ENCODE data around the gene ZNF653.

ZNF653 gene, protein sequence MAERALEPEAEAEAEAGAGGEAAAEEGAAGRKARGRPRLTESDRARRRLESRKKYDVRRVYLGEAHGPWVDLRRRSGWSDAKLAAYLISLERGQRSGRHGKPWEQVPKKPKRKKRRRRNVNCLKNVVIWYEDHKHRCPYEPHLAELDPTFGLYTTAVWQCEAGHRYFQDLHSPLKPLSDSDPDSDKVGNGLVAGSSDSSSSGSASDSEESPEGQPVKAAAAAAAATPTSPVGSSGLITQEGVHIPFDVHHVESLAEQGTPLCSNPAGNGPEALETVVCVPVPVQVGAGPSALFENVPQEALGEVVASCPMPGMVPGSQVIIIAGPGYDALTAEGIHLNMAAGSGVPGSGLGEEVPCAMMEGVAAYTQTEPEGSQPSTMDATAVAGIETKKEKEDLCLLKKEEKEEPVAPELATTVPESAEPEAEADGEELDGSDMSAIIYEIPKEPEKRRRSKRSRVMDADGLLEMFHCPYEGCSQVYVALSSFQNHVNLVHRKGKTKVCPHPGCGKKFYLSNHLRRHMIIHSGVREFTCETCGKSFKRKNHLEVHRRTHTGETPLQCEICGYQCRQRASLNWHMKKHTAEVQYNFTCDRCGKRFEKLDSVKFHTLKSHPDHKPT

DNA sequence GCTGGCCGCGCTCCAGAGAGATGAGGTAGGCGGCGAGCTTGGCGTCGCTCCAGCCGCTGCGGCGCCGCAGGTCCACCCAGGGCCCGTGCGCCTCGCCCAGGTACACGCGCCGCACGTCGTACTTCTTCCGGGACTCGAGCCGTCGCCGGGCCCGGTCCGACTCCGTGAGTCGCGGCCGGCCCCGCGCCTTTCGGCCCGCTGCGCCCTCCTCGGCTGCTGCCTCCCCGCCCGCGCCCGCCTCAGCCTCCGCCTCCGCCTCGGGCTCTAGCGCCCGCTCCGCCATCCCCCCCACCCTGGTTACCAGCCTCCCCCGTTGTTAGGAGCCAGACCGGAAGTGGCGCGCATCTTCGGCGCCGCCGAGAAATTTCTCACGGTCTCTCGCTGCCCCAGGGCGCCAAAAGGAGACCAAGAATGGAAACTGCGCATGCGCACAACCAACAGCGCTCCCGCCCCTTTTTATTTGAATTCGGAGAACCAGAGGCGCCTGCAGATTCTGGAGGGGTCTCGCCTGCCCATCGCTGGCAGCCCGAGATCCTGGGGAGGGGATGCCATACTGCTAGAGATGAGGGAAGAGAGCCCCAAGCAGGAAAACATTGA lies at the start of gene ZNF653:
ZNF653 (minus strand) TSS at position 336 of the 597 bp plus-strand sequence; CDS start at position 283, 53 bp downstream.
- H3K9me3 ChIP-seq (ENCODE audit: control insufficient read depth in 1 of 2, low read length in 2 of 2) = no peaks in the 10 kb centered on the region
- no peaks in the 10 kb centered on the region for H3K27me3 ChIP-seq (ENCODE audit: low read depth, low read length)
- H3K4me3 ChIP-seq (ENCODE audit: low read depth in 1 of 2, low read length in 2 of 2) = peak within 1 kb of the TSS; percentile 75 to 81
- H3K36me3 ChIP-seq (ENCODE audit: control insufficient read depth in 1 of 2, insufficient read depth in 2 of 2, low read length in 2 of 2) = peaks cover 0 to 3% of the 10 kb centered on the region in 2 donors
- peak within 1 kb of the TSS; percentile 72 for H3K27ac ChIP-seq (ENCODE audit: low read length)
- H3K4me1 ChIP-seq (ENCODE audit: control insufficient read depth in 1 of 2, insufficient read depth in 2 of 2, low read length in 2 of 2) = peaks cover 0 to 11% of the 10 kb centered on the region in 2 donors

DNA sequence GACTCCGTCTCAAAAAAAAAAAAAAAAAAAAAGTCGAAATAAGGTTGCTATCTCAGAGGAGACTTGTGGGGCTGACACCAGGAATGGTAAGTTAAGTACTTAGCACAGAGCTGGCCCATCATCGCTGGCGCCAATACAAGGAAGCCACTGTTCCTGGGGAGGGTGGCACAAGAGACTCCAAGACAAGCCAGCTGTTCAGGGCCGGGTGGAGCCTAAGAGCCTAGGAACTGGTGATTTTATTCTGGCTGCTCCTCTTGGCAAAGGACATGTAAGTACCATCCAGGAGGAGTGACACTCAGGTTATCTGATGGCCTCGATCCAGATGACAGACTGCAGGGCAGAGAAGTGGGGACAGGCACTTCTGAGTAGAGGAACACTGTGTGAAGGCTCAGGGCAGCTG lies 49.6 kb upstream of the ZNF653 start:
- no peaks in the 10 kb centered on the region for H3K9me3 ChIP-seq (ENCODE audit: control insufficient read depth in 1 of 2, low read length in 2 of 2)
- no peak overlapping the region for H3K4me3 ChIP-seq (ENCODE audit: low read depth in 1 of 2, low read length in 2 of 2)
- no peak overlapping the region for H3K27ac ChIP-seq (ENCODE audit: low read length)
- H3K27me3 ChIP-seq (ENCODE audit: low read depth, low read length) = no peaks in the 10 kb centered on the region
- peaks cover 10 to 26% of the 10 kb centered on the region in 2 donors for H3K36me3 ChIP-seq (ENCODE audit: control insufficient read depth in 1 of 2, insufficient read depth in 2 of 2, low read length in 2 of 2)
- H3K4me1 ChIP-seq (ENCODE audit: control insufficient read depth in 1 of 2, insufficient read depth in 2 of 2, low read length in 2 of 2) = peaks cover 6 to 29% of the 10 kb centered on the region in 2 donors

DNA sequence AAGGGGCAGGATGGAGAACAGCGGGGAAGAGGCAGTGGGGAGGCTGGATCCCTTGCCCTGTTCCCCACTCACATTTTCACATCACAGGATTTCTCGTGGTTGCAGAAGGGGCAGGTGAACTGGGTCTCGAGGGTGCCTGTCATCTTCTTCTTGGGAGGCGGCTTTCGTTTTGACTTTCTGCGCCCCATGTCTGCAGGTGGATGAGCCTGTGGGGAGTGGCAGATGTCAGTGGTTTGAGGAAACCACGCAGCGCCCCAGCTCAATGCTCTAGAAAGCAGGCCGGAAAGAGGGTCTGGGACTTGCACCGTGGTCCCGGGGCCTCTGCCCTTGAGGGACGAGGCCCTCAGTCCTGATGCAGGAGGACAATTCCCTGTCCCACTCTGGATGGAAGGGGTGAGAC lies 48.5 kb upstream of the ZNF653 start:
- Histone ChIP-seq H3K27ac (ENCODE audit: low read length) (no peak overlapping the region), H3K9me3 (ENCODE audit: control insufficient read depth in 1 of 2, low read length in 2 of 2) (no peaks in the 10 kb centered on the region)

DNA sequence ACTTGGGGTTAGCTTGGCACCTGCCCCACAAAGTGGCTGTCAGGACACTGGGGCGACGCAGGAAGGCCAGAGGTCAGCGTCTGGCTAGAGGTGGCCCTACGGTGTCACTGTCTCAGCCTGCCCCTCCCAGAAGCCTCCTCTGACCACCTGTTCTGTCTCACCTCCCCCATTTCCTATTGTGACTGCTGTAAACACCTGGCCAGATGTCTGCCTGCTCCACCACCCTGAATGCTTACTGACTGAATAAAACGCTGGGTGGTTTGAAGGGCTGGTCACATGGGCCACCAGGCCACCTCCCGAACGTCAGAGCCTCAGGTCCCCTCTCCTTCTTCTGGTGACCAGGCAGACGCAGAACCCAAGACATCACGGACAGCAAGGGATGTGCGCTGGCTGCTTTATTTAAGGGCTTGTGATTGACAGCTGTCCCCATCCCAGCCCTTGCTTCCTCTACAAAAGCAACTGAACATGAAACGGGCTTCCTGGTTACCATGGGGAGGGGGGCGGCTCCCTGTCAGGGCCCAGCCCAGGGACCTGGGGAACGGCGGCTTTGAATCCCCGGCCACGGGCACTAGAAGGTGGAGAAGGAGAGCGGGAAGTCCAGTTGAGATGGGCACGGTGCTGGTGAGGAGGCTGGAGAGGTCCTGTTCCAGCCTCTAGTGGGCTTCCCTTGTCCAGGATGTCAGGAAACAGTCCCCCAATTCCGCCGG lies 47.2 kb upstream of the ZNF653 start:
- H3K9me3 ChIP-seq (ENCODE audit: control insufficient read depth in 1 of 2, low read length in 2 of 2) = no peaks in the 10 kb centered on the region
- H3K27me3 ChIP-seq (ENCODE audit: low read depth, low read length) = no peaks in the 10 kb centered on the region
- H3K27ac ChIP-seq (ENCODE audit: low read length) = no peak overlapping the region
- peaks cover 13 to 44% of the 10 kb centered on the region in 2 donors for H3K36me3 ChIP-seq (ENCODE audit: control insufficient read depth in 1 of 2, insufficient read depth in 2 of 2, low read length in 2 of 2)
- no peak overlapping the region for H3K4me3 ChIP-seq (ENCODE audit: low read depth in 1 of 2, low read length in 2 of 2)
- peaks cover 1 to 13% of the 10 kb centered on the region in 2 donors for H3K4me1 ChIP-seq (ENCODE audit: control insufficient read depth in 1 of 2, insufficient read depth in 2 of 2, low read length in 2 of 2)

More for the DNA sequence above, 48.5 kb upstream of the ZNF653 start:
- Histone ChIP-seq H3K4me3 (ENCODE audit: low read depth in 1 of 2, low read length in 2 of 2) (no peak overlapping the region), H3K4me1 (ENCODE audit: control insufficient read depth in 1 of 2, insufficient read depth in 2 of 2, low read length in 2 of 2) (peaks cover 6 to 23% of the 10 kb centered on the region in 2 donors), H3K36me3 (ENCODE audit: control insufficient read depth in 1 of 2, insufficient read depth in 2 of 2, low read length in 2 of 2) (peaks cover 10 to 37% of the 10 kb centered on the region in 2 donors), H3K27me3 (ENCODE audit: low read depth, low read length) (no peaks in the 10 kb centered on the region)

DNA sequence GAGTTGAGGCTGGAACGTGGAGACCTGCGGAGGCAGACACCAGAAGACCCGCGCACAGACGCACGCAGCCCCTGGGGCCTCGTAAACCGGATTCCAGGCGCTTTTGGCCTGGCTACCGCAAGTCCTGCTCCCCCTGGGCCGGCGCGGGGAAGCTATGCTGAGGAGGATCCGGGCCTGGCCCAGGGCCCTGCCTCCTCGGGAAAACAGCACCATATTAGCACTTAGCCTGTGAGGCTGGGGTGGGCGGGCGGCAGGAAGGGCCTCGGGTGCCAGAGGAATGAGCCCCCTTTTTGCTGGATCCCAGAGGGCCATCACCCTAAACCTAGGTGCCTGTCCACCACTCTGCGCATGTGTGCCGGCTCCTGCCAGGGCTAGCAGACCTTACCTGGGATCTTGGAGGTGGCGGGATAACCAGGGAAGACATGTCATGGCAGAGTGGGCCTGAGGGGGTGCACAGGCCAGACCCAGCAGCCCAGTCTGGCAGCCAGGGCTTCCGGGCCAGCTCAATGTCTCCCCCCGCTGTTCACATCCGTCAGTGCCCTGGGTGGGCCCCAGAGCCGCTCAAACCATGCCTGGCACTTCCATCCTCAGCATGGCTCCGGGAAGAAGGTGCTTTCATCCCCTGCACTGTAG lies 46.1 kb upstream of the ZNF653 start:
- Histone ChIP-seq H3K36me3 (ENCODE audit: control insufficient read depth in 1 of 2, insufficient read depth in 2 of 2, low read length in 2 of 2) (peaks cover 14 to 51% of the 10 kb centered on the region in 2 donors), H3K27me3 (ENCODE audit: low read depth, low read length) (no peaks in the 10 kb centered on the region)

DNA sequence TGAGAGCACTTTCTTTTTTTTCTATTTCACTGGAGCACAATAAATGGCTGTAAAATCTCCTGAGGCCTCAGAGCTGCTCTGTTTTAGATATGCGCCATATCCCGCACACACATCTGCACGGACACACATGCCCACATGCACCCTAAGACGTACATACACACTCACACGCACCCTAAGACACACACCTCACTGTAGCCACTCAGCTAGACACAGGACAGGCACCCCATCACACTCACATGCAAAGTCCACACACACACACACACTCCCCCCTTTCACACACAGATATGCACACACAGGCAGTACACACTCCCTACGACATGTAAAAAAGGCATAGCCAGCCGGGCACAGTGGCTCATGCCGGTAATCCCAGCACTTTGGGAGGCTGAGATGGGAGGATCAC lies 44.6 kb upstream of the ZNF653 start:
- Histone ChIP-seq H3K27ac (ENCODE audit: low read length) (no peak overlapping the region), H3K4me3 (ENCODE audit: low read depth in 1 of 2, low read length in 2 of 2) (no peak overlapping the region), H3K27me3 (ENCODE audit: low read depth, low read length) (no peaks in the 10 kb centered on the region), H3K4me1 (ENCODE audit: control insufficient read depth in 1 of 2, insufficient read depth in 2 of 2, low read length in 2 of 2) (peaks cover 0 to 6% of the 10 kb centered on the region in 2 donors), H3K36me3 (ENCODE audit: control insufficient read depth in 1 of 2, insufficient read depth in 2 of 2, low read length in 2 of 2) (peaks cover 9 to 55% of the 10 kb centered on the region in 2 donors), H3K9me3 (ENCODE audit: control insufficient read depth in 1 of 2, low read length in 2 of 2) (no peaks in the 10 kb centered on the region)

More for the DNA sequence above, 46.1 kb upstream of the ZNF653 start:
- Histone ChIP-seq H3K9me3 (ENCODE audit: control insufficient read depth in 1 of 2, low read length in 2 of 2) (no peaks in the 10 kb centered on the region), H3K4me3 (ENCODE audit: low read depth in 1 of 2, low read length in 2 of 2) (no peak overlapping the region), H3K27ac (ENCODE audit: low read length) (no peak overlapping the region), H3K4me1 (ENCODE audit: control insufficient read depth in 1 of 2, insufficient read depth in 2 of 2, low read length in 2 of 2) (peaks cover 0 to 6% of the 10 kb centered on the region in 2 donors)

DNA sequence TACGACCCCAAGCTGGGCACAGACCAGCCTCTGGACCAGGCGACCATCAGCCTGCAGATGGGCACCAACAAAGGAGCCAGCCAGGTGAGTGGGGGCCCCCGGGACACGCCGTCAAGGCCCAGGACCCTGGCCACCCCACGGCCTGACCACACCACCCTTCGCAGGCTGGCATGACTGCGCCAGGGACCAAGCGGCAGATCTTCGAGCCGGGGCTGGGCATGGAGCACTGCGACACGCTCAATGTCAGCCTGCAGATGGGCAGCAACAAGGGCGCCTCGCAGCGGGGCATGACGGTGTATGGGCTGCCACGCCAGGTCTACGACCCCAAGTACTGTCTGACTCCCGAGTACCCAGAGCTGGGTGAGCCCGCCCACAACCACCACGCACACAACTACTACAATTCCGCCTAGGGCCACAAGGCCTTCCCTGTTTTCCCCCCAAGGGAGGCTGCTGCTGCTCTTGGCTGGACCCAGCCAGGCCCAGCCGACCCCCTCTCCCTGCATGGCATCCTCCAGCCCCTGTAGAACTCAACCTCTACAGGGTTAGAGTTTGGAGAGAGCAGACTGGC lies 43.8 kb upstream of the ZNF653 start:
- Histone ChIP-seq H3K4me1 (ENCODE audit: control insufficient read depth in 1 of 2, insufficient read depth in 2 of 2, low read length in 2 of 2) (peaks cover 0 to 10% of the 10 kb centered on the region in 2 donors), H3K27me3 (ENCODE audit: low read depth, low read length) (no peaks in the 10 kb centered on the region), H3K36me3 (ENCODE audit: control insufficient read depth in 1 of 2, insufficient read depth in 2 of 2, low read length in 2 of 2) (peaks cover 9 to 51% of the 10 kb centered on the region in 2 donors), H3K27ac (ENCODE audit: low read length) (no peak overlapping the region), H3K9me3 (ENCODE audit: control insufficient read depth in 1 of 2, low read length in 2 of 2) (no peaks in the 10 kb centered on the region), H3K4me3 (ENCODE audit: low read depth in 1 of 2, low read length in 2 of 2) (no peak overlapping the region)

DNA sequence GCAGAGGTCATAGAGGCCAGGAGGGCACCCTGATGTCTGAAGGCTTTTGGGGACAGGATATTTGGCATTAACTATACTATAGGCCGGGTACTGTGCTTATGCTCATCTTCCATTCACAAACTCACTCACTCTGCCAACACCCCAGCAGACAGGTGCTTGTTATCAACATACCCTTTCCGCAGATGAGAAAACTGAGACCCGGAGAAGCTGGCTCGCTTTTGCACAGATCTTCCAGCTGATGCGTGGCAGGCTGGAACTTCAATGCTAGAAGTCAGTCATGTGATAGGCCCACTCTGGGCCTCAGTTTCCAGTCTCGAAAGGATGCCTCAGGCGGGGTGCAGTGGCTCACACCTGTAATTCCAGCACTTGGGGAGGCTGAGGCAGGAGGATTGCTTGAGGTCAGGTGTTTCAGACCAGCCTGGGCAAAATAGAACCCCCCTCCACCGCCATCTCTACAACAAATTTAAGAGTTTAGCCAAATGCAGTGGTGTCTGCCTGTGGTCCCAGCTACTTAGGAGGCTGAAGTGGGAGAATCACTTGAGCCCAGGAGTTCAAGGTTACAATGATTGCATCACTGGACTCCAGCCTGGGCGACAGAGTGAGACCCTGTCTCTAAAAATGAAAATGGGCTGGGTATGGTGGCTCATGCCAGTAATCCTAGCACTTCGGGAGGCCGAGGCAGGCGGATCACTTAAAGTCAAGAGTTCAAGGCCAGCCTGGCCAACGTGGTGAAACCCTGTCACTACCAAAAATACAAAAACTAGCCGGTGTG lies 42.5 kb upstream of the ZNF653 start:
- Histone ChIP-seq H3K36me3 (ENCODE audit: control insufficient read depth in 1 of 2, insufficient read depth in 2 of 2, low read length in 2 of 2) (peaks cover 4 to 43% of the 10 kb centered on the region in 2 donors), H3K27me3 (ENCODE audit: low read depth, low read length) (no peaks in the 10 kb centered on the region), H3K27ac (ENCODE audit: low read length) (no peak overlapping the region), H3K9me3 (ENCODE audit: control insufficient read depth in 1 of 2, low read length in 2 of 2) (no peaks in the 10 kb centered on the region), H3K4me1 (ENCODE audit: control insufficient read depth in 1 of 2, insufficient read depth in 2 of 2, low read length in 2 of 2) (peaks cover 0 to 16% of the 10 kb centered on the region in 2 donors), H3K4me3 (ENCODE audit: low read depth in 1 of 2, low read length in 2 of 2) (no peak overlapping the region)

DNA sequence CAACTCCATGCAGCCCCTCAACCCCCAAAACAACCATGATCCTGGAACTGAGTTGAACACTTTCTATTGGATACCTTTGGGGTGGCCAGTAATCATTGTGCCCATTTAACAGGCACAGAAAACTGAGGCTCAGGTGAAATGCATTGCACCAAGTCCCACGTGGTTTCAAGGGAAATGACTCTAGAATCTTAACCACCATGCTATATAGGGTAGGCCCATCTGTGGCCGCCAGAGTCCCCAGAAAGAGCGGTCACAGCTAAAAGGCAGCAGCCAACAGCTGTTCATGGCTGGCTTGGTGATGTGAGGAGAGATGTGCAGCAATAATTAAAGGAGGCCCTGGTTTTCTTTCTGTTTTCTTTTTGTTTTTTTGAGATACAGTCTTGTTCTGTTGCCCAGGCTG lies 35.6 kb upstream of the ZNF653 start:
- no peaks in the 10 kb centered on the region for H3K27me3 ChIP-seq (ENCODE audit: low read depth, low read length)
- H3K27ac ChIP-seq (ENCODE audit: low read length) = no peak overlapping the region
- H3K4me1 ChIP-seq (ENCODE audit: control insufficient read depth in 1 of 2, insufficient read depth in 2 of 2, low read length in 2 of 2) = peaks cover 0 to 15% of the 10 kb centered on the region in 2 donors
- peak overlapping the region; percentile 46 to 64 for H3K4me3 ChIP-seq (ENCODE audit: low read depth in 1 of 2, low read length in 2 of 2)
- H3K36me3 ChIP-seq (ENCODE audit: control insufficient read depth in 1 of 2, insufficient read depth in 2 of 2, low read length in 2 of 2) = peaks cover 0 to 18% of the 10 kb centered on the region in 2 donors
- H3K9me3 ChIP-seq (ENCODE audit: control insufficient read depth in 1 of 2, low read length in 2 of 2) = no peaks in the 10 kb centered on the region

DNA sequence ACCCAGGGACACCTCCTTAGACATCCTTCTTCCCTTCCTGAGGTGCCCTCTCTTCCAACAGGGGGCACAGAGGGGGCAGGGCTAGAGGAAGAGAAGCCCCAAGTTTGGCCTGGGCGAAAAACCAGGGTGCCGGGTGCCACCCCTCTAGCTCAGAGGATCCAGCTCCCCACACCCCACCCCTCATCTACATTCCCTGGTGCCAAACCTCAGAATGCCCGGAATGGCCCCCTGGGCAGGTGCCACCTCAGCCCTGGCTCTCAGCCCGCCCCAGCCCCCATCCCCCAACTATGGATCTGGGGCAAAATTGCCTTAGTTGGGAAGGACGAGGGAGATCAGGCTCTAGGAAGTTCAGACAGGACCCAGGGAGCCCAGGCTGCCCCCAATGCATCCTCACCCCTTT lies 35.0 kb upstream of the ZNF653 start:
- peak overlapping the region; percentile 46 to 64 for H3K4me3 ChIP-seq (ENCODE audit: low read depth in 1 of 2, low read length in 2 of 2)
- peaks cover 0 to 14% of the 10 kb centered on the region in 2 donors for H3K36me3 ChIP-seq (ENCODE audit: control insufficient read depth in 1 of 2, insufficient read depth in 2 of 2, low read length in 2 of 2)
- H3K4me1 ChIP-seq (ENCODE audit: control insufficient read depth in 1 of 2, insufficient read depth in 2 of 2, low read length in 2 of 2) = peaks cover 2 to 15% of the 10 kb centered on the region in 2 donors
- no peaks in the 10 kb centered on the region for H3K9me3 ChIP-seq (ENCODE audit: control insufficient read depth in 1 of 2, low read length in 2 of 2)
- H3K27me3 ChIP-seq (ENCODE audit: low read depth, low read length) = no peaks in the 10 kb centered on the region
- peak overlapping the region; percentile 67 for H3K27ac ChIP-seq (ENCODE audit: low read length)
